Activated CD4-positive, alpha-beta T cell treated with anti-CD3 and anti-CD28 coated beads, Interleukin-2, amount 10 ng/mL, durations not matched to agents 24 days and 14 days (primary cell): Measurements from ENCODE around the gene CUX1. TPM values are rescaled to one million over a fixed set of nuclear protein-coding genes. Genes with fewer than 3 reads are reported as not detected.

ENCODE experiments used
- DNase-seq: peaks from one replicate; pipeline ENCODE4 v3.0.0; 2022
- H3K27ac Mint-ChIP-seq: one replicate; pipeline ENCODE4 v1.8.0; 2022; ENCODE audit warnings: mild to moderate bottlenecking, mixed read lengths
- H3K27me3 Mint-ChIP-seq: one replicate; pipeline ENCODE4 v1.8.0; 2022; ENCODE audit warnings: mixed read lengths
- H3K36me3 Mint-ChIP-seq: one replicate; pipeline ENCODE4 v1.8.0; 2022; ENCODE audit warnings: low read depth, mild to moderate bottlenecking, mixed read lengths
- H3K4me1 Mint-ChIP-seq: one replicate; pipeline ENCODE4 v1.8.0; 2021; ENCODE audit warnings: mixed read lengths
- H3K4me3 Mint-ChIP-seq: one replicate; pipeline ENCODE4 v1.8.0; 2022; ENCODE audit warnings: mild to moderate bottlenecking, moderate library complexity, mixed read lengths
- H3K9me3 Mint-ChIP-seq: one replicate; pipeline ENCODE4 v1.8.0; 2021; ENCODE audit warnings: mixed read lengths
- intact Hi-C: fragments of 100-400 bp; cut with micrococcal nuclease; formaldehyde crosslinking; loops from one replicate; pipeline ENCODE4 v1.15.1; 2023
- total RNA-seq: library from RNA; stranded (reverse); gene quantifications from 2 replicates; pipeline ENCODE4 v1.2.3, GENCODE V29; 2022

The CUX1 gene
- total RNA-seq, 1 donor from 2014 or later, result 31.5 TPM

GRCh38 chr7:102248456-102249395 is 431.3 kb downstream of the CUX1 start:
- Mint-ChIP-seq H3K4me3 (no peak overlapping the region), H3K27me3 (no peaks in the 10 kb centered on the region), H3K9me3 (no peaks in the 10 kb centered on the region), H3K4me1 (no peaks in the 10 kb centered on the region), H3K36me3 (no peaks in the 10 kb centered on the region), H3K27ac (no peak overlapping the region)
- intact Hi-C loops, result no loop called here
- no peak for DNase-seq

GRCh38 chr7:102251531-102252365 is 434.3 kb downstream of the CUX1 start:
- Mint-ChIP-seq H3K4me3 (no peak overlapping the region), H3K9me3 (no peaks in the 10 kb centered on the region), H3K36me3 (no peaks in the 10 kb centered on the region), H3K27me3 (no peaks in the 10 kb centered on the region), H3K27ac (peak overlapping the region; percentile 3), H3K4me1 (no peaks in the 10 kb centered on the region)
- intact Hi-C loops, result no loop called here
- DNase-seq, result no peak

DNA sequence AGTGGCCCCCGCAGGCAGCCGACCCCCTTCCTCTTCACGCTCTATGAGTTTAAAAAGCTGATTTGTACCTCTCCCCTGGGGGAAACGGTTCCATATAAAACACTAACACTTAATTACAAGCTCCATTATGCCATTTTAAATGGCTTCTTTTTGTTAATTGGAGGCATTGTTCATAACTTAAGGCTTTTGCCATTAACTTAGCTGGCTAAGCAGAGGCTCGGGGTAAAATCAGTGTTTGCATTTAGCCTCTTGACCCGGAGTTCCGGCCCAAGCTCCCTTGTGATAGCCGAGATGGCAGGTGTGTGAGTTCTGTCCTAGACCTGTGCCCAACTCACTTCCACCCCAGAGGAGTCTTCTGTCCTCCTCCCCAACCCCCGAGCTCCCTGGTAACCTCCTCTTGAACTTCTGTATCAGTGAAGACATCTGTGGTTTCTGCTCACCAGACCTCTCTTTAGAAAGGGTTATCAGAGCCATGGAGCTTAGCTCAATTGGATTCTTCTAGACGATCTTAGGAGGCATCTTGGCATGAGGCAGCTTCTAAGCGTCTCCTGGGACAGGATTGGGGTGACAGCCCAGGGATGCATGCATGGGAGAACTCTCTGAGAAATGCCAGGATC is 435.0 kb downstream of the CUX1 start:
- H3K9me3 Mint-ChIP-seq, result no peaks in the 10 kb centered on the region
- no peaks in the 10 kb centered on the region for H3K27me3 Mint-ChIP-seq
- peak overlapping the region; percentile 3 for H3K27ac Mint-ChIP-seq
- no peaks in the 10 kb centered on the region for H3K36me3 Mint-ChIP-seq
- intact Hi-C loops, result no loop called here
- H3K4me1 Mint-ChIP-seq, result no peaks in the 10 kb centered on the region
- DNase-seq, result no peak
- H3K4me3 Mint-ChIP-seq, result no peak overlapping the region

DNA sequence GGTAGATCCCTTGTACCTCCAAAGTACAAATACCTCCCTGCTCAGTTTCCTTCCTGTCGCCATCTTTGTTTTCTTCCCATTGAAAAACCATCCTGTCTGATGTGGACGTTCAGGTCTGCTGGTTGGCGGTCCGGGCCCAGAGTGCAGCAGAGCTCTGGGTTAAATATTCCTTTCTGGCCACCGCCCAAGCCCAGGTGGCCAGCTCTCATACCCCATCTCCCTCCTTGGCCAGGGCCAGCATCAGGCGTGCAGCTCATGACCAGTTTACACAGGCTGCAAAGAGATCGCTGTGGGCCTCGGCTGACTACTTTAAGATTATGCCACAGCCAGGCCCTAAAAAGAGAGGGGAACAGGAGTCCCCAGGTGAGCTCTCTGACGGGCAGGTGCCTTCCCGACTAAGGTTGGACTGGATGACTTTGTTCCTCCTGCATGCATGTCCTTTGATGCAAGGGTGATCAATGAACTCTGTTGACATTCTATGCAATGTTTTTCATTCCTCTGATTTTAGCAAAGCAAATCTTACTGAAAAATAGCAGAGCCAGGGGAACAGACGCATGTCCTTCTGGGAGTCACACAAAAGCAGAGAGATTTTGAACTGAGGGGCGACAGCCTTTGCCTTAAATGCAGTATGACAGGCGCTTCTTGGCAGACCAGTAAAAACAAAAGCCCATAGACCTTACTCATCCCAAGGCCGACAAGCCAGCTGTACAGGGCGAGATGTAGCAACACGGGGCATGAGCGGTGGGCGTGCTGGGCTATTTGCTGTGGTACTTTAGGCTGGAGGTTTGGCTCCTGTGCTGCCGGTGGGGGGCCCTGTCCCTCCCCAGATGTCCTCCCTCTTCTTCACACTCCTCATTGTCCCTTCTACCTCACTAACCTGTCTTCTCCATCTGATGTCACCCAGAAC is 435.9 kb downstream of the CUX1 start:
- intact Hi-C loops, result no loop called here
- no peak overlapping the region for H3K27ac Mint-ChIP-seq
- no peak overlapping the region for H3K4me3 Mint-ChIP-seq
- H3K9me3 Mint-ChIP-seq, result no peaks in the 10 kb centered on the region
- no peaks in the 10 kb centered on the region for H3K36me3 Mint-ChIP-seq
- DNase-seq, result no peak
- no peaks in the 10 kb centered on the region for H3K4me1 Mint-ChIP-seq
- no peaks in the 10 kb centered on the region for H3K27me3 Mint-ChIP-seq

- Mint-ChIP-seq H3K4me3 (no peak overlapping the region), H3K9me3 (no peaks in the 10 kb centered on the region), H3K36me3 (no peaks in the 10 kb centered on the region), H3K27ac (no peak overlapping the region), H3K4me1 (no peaks in the 10 kb centered on the region), H3K27me3 (no peaks in the 10 kb centered on the region)
- intact Hi-C loops, result no loop called here
- DNase-seq, result no peak
These were observed 436.5 kb downstream of the CUX1 start for GRCh38 chr7:102253973-102254370.

- Mint-ChIP-seq H3K27me3 (no peaks in the 10 kb centered on the region), H3K4me3 (no peak overlapping the region), H3K9me3 (no peaks in the 10 kb centered on the region), H3K27ac (no peak overlapping the region), H3K36me3 (no peaks in the 10 kb centered on the region), H3K4me1 (no peaks in the 10 kb centered on the region)
- intact Hi-C loops, result no loop called here
- DNase-seq, result no peak
These were observed 437.1 kb downstream of the CUX1 start for GRCh38 chr7:102254521-102254920.

DNA sequence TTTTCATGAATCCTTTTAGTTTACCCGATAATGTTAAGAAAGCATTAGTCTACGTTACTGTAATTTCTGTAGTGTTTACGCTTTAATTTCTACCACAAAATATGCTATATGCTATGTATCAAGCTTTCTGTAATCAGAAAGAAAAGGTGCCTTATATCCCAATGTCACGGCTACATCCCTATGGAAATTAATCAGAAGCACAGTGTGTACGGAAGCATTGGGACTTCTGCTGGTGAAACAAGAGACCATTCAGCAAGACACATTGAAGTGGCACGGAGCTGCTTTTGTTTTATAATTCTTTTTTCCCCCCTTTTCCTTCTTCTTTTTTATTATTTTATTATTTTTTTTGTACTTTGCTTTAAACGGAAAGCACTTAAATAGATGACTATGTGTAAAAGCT is 438.1 kb downstream of the CUX1 start:
- no peaks in the 10 kb centered on the region for H3K9me3 Mint-ChIP-seq
- intact Hi-C loops, result no loop called here
- no peak for DNase-seq
- no peak overlapping the region for H3K27ac Mint-ChIP-seq
- H3K4me1 Mint-ChIP-seq, result no peaks in the 10 kb centered on the region
- H3K4me3 Mint-ChIP-seq, result no peak overlapping the region
- H3K36me3 Mint-ChIP-seq, result no peaks in the 10 kb centered on the region
- H3K27me3 Mint-ChIP-seq, result no peaks in the 10 kb centered on the region

GRCh38 chr7:102255916-102256315 is 438.5 kb downstream of the CUX1 start:
- Mint-ChIP-seq H3K36me3 (no peaks in the 10 kb centered on the region), H3K4me3 (no peak overlapping the region), H3K27ac (no peak overlapping the region), H3K27me3 (no peaks in the 10 kb centered on the region), H3K9me3 (no peaks in the 10 kb centered on the region), H3K4me1 (no peaks in the 10 kb centered on the region)
- intact Hi-C loops, result no loop called here
- no peak for DNase-seq

DNA sequence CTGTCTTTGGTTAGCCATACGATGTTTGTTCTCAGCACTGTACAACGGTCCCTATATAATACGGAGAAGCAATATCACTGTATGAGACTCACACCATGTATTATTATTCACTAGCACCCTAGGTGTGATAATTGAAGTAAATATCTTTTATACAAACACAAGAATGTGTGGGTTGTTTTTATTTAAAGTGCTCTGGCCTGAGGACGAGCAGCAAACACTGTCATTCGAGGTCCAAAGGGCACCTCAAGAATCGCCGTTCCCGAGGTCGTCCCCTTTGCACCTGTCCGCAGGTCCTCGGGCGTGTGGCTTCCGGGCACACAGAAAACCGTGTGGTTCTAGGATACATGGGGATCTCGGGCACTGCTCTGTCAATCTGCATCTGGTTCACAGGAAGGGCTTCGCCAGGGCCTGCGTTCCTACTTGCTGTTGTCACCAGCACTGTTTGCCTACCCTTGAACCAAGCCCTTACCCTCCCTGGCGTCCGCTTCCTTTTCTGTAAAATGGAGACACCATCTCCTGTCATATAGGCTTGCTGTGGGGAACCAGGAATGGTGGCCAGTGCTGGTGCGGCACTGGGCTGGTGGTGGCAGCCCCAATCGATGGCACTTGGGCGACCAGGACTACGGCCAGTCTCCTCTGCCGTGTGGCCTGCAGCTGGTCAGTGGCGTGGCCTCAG is 440.8 kb downstream of the CUX1 start:
- Mint-ChIP-seq H3K36me3 (no peaks in the 10 kb centered on the region), H3K4me1 (no peaks in the 10 kb centered on the region), H3K4me3 (no peak overlapping the region), H3K27me3 (no peaks in the 10 kb centered on the region), H3K27ac (no peak overlapping the region), H3K9me3 (no peaks in the 10 kb centered on the region)
- no peak for DNase-seq
- intact Hi-C loops, result no loop called here

DNA sequence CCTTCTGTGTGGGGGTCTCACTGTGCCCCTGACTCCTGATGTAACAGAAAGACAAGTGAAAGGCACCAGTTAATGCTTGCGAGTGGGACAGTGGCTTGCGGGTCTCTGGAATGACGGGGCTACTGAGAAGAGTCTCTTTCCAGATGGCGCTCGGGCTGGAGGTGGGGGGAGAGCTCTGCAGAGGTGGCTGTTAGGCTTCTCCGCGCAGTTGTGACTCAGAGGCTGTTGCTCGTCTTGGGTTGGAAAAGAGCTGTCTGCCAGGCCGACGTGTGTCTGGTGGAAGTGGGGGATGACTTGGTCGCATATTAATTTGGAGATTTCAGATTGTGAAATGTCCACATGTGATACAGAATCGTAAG is 441.3 kb downstream of the CUX1 start:
- Mint-ChIP-seq H3K4me1 (no peaks in the 10 kb centered on the region), H3K36me3 (no peaks in the 10 kb centered on the region), H3K27ac (no peak overlapping the region), H3K4me3 (no peak overlapping the region), H3K9me3 (no peaks in the 10 kb centered on the region), H3K27me3 (no peaks in the 10 kb centered on the region)
- no peak for DNase-seq
- intact Hi-C loops, result no loop called here

- intact Hi-C loops, result no loop called here
- H3K27me3 Mint-ChIP-seq, result no peaks in the 10 kb centered on the region
- H3K27ac Mint-ChIP-seq, result no peak overlapping the region
- H3K36me3 Mint-ChIP-seq, result no peaks in the 10 kb centered on the region
- no peak overlapping the region for H3K4me3 Mint-ChIP-seq
- no peak for DNase-seq
- H3K9me3 Mint-ChIP-seq, result no peaks in the 10 kb centered on the region
- H3K4me1 Mint-ChIP-seq, result no peaks in the 10 kb centered on the region
These were observed 443.4 kb downstream of the CUX1 start for GRCh38 chr7:102260856-102261255.

DNA sequence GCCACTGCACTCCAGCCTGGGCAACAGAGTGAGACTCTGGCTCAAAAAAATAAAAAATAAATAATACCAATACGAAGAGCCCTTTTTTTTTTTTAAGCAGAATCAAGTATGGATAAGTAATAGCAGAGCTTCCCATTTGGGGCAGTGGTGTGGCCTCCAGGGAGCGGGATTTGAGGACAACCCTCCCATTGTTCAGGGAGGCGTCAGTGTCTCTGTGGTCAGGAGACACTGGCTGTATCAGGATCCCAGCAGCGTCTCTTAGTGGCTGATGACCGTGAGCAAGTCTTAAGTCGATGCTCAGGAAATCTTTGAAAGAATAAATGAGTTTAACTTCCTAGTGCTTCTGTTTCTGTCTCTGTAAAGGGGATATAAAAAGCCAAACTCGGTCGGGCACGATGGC is 444.0 kb downstream of the CUX1 start:
- intact Hi-C loops, result no loop called here
- no peak overlapping the region for H3K27ac Mint-ChIP-seq
- no peak overlapping the region for H3K4me3 Mint-ChIP-seq
- no peaks in the 10 kb centered on the region for H3K27me3 Mint-ChIP-seq
- no peaks in the 10 kb centered on the region for H3K4me1 Mint-ChIP-seq
- no peaks in the 10 kb centered on the region for H3K9me3 Mint-ChIP-seq
- no peaks in the 10 kb centered on the region for H3K36me3 Mint-ChIP-seq
- DNase-seq, result no peak

DNA sequence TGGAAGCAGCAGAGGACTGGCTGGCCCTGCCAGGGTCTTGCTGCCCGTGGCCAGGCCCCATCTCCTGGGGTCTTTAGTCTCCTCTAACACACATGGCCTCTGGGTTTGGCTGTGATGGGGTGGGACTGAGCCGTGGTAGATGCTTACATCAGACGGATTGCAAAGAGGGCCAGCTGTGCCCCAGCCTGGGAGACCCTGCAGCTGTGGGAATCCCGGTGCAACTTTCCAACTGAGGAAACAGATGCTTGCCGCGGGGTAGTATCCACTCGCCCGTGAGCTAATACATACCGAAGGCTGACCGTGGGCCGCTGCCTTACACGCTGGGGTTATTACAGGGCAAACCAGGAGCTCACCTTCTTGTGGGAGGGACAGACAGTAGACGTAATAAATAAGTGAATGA is 445.1 kb downstream of the CUX1 start:
- Mint-ChIP-seq H3K27me3 (no peaks in the 10 kb centered on the region), H3K9me3 (no peaks in the 10 kb centered on the region), H3K27ac (no peak overlapping the region), H3K36me3 (no peaks in the 10 kb centered on the region), H3K4me3 (no peak overlapping the region), H3K4me1 (no peaks in the 10 kb centered on the region)
- intact Hi-C loops, result no loop called here
- DNase-seq, result no peak
